ENCODE data around the gene HDGFL2. TPM values are rescaled to one million over a fixed set of nuclear protein-coding genes. Genes with fewer than 3 reads are reported as not detected.
"Not testable (repeated sequence)": the region's sequence is repeated elsewhere in the genome, so short reads cannot be mapped to it uniquely, and the experiment has no call there.

Gene HDGFL2
- polyA plus RNA-seq, 3 donors: 7.0 to 13.2 (median 10.5) TPM

DNA sequence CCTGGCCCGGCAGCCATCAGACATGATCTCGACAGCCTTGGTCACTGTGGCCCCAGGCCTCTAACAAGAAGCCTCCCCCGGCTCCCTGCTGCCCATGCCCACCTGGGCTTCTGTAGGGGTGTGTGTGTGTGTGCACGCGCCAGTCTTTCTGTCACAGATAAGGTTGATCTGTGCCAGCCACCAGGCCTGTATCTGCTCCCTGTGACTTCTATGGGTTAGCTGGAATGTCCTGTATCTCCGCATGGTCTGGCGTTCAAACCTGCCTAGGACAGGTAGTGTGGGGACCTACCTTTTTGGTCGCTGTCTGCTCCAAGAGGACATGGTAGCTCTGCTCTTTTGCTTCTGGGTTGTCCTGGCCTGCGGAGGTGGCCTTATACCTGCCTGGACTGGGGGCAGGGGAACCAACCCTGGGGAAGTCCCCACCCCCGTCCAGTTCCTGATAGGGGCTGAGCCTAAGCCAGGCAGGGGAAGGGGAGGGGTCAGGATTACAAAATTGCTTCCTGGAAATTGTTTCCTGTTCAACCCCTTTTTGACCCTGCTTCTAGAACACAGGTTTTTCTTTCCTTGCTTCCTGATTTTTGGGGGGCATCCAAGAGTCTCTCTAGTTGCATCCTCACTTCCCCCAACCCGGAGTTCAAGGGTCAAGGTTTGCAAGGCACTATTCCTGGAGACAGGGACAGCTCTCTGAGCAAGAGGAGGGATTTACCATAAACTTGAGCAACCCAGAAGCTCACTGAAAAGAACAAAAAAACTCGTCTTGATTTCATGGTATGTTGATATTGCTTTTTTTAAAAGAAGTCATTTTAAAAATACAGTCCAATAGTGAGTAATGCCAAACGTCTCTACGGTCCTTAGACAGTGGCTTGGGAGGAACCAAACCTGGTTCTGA, 67.8 kb downstream of the HDGFL2 start, which contains the start of gene LRG1:
LRG1 (minus strand) TSS at position 344 of the 889 bp plus-strand sequence; CDS start at position 321, 23 bp downstream.
- H3K9me3 Mint-ChIP-seq: peaks cover 2 to 12% (median 6%) of the 10 kb centered on the region in 7 donors
- intact Hi-C loops (cut with micrococcal nuclease): loop anchor here (2.0 to 5.0 kb wide), 3 partner anchors 19 to 97 kb away; partner anchors contain the start of genes TNFAIP8L1 (in 2 of the 2) and SEMA6B (in 1 of the 2)
- Histone ChIP-seq H3K36me3 (replicated peaks in 1 of 2; ENCODE audit: control insufficient read depth in 1 of 2, insufficient read depth in 2 of 2, low read length in 2 of 2) (no peaks in the 10 kb centered on the region), H4K20me1 (ENCODE audit: insufficient read depth, low read length) (no peaks in the 10 kb centered on the region), H3K27ac (ENCODE audit: low read depth in 1 of 2, low read length in 2 of 2) (peak within 1 kb of the TSS; percentile 92 to 98), H3K4me1 (ENCODE audit: control insufficient read depth in 1 of 2, insufficient read depth in 2 of 2, low read length in 2 of 2) (peaks cover 83 to 96% of the 10 kb centered on the region in 2 donors), H3K9me3 (replicated peaks in 1 of 2; ENCODE audit: control insufficient read depth in 1 of 2, insufficient read depth in 1 of 2, low read length in 2 of 2) (no peaks in the 10 kb centered on the region), H3K4me2 (replicated peaks; ENCODE audit: extremely low read depth, low read length, poor library complexity, severe bottlenecking) (peak within 1 kb of the TSS; percentile 67), H3K4me3 (replicated peaks in 1 of 3; ENCODE audit: low read depth in 2 of 3, low read length in 3 of 3) (peak within 1 kb of the TSS in 1 of 3 experiments; percentile 55), H3K27me3 (ENCODE audit: control insufficient read depth in 2 of 2, insufficient read depth in 2 of 2, low read length in 2 of 2) (peaks cover 0 to 2% of the 10 kb centered on the region in 2 donors), H3K79me2 (ENCODE audit: insufficient read depth, low read length) (peaks cover 26% of the 10 kb centered on the region), H3K9ac (ENCODE audit: insufficient read depth, low read length, poor library complexity, severe bottlenecking) (peak within 1 kb of the TSS; percentile 99), H2AFZ (ENCODE audit: insufficient read depth, low read depth, low read length, poor library complexity, severe bottlenecking) (no peak within 1 kb of the TSS)
- peak within 1 kb of the TSS; percentile 62 to 85 for H3K4me3 Mint-ChIP-seq
- WGBS (ENCODE audit: insufficient coverage): 24% methylated on average over 6 of the region's 14 CpGs
- H3K36me3 Mint-ChIP-seq: peaks cover 0 to 4% of the 10 kb centered on the region in 2 donors
- DNase-seq: peak; percentile 91 to 98 (median 96)
- peaks cover 72% of the 10 kb centered on the region for H3K4me1 Mint-ChIP-seq
- TF ChIP-seq, protein P1, sequence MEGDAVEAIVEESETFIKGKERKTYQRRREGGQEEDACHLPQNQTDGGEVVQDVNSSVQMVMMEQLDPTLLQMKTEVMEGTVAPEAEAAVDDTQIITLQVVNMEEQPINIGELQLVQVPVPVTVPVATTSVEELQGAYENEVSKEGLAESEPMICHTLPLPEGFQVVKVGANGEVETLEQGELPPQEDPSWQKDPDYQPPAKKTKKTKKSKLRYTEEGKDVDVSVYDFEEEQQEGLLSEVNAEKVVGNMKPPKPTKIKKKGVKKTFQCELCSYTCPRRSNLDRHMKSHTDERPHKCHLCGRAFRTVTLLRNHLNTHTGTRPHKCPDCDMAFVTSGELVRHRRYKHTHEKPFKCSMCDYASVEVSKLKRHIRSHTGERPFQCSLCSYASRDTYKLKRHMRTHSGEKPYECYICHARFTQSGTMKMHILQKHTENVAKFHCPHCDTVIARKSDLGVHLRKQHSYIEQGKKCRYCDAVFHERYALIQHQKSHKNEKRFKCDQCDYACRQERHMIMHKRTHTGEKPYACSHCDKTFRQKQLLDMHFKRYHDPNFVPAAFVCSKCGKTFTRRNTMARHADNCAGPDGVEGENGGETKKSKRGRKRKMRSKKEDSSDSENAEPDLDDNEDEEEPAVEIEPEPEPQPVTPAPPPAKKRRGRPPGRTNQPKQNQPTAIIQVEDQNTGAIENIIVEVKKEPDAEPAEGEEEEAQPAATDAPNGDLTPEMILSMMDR (IDR thresholded peaks at IDR 0.05): no peak
- H3K27ac Mint-ChIP-seq: peak within 1 kb of the TSS; percentile 97 to 99 (median 98)
- H3K27me3 Mint-ChIP-seq (ENCODE audit: low read depth in 3 of 3): peaks cover 2 to 11% (median 3%) of the 10 kb centered on the region in 3 donors

DNA sequence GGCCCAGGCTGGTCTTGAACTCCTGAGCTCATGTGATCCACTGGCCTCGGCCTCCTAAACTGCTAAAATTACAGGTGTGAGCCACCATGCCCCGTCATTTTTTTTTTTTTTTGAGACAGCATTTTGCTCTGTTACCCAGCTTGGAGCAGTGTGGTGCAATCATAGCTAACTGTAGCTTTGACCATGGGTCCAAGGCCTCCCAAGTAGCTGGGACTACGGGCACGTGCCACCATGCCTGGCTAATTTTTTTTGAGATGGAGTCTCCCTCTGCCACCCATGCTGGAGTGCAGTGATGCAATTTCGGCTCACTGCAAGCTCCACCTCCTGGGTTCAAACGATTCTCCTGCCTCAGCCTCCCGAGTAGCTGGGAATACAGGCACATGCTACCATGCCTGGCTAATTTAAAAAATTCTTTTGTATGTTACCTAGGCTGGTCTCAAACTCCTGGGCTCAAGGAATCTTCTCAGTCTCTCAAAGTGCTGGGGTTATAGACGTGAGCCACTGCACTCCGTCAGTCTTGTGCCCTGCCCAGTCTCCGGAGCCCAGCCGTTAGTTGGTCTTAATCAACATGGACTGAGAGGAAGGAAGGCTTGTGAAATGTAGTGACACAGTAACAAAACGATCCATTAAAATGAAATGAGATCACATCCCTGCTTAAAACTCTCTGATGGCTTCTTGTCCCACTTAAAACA, 69.2 kb downstream of the HDGFL2 start:
- peak; percentile 85 to 93 (median 87) for DNase-seq
- Histone ChIP-seq H3K36me3 (replicated peaks in 1 of 2; ENCODE audit: control insufficient read depth in 1 of 2, insufficient read depth in 2 of 2, low read length in 2 of 2) (no peaks in the 10 kb centered on the region), H3K4me3 (replicated peaks in 1 of 3; ENCODE audit: low read depth in 2 of 3, low read length in 3 of 3) (peak overlapping the region in 1 of 3 experiments; percentile 55), H3K27me3 (ENCODE audit: control insufficient read depth in 2 of 2, insufficient read depth in 2 of 2, low read length in 2 of 2) (no peaks in the 10 kb centered on the region), H3K9me3 (replicated peaks in 1 of 2; ENCODE audit: control insufficient read depth in 1 of 2, insufficient read depth in 1 of 2, low read length in 2 of 2) (no peaks in the 10 kb centered on the region), H2AFZ (ENCODE audit: insufficient read depth, low read depth, low read length, poor library complexity, severe bottlenecking) (no peak overlapping the region), H4K20me1 (ENCODE audit: insufficient read depth, low read length) (no peaks in the 10 kb centered on the region), H3K4me1 (ENCODE audit: control insufficient read depth in 1 of 2, insufficient read depth in 2 of 2, low read length in 2 of 2) (peaks cover 72 to 83% of the 10 kb centered on the region in 2 donors), H3K27ac (ENCODE audit: low read depth in 1 of 2, low read length in 2 of 2) (peak overlapping the region; percentile 92 to 98), H3K79me2 (ENCODE audit: insufficient read depth, low read length) (peaks cover 26% of the 10 kb centered on the region), H3K9ac (ENCODE audit: insufficient read depth, low read length, poor library complexity, severe bottlenecking) (peak overlapping the region; percentile 99), H3K4me2 (replicated peaks; ENCODE audit: extremely low read depth, low read length, poor library complexity, severe bottlenecking) (peak overlapping the region; percentile 7)
- peak overlapping the region; percentile 97 to 99 (median 98) for H3K27ac Mint-ChIP-seq
- intact Hi-C loops (cut with micrococcal nuclease): loop anchor here (2.0 to 5.0 kb wide), 3 partner anchors 18 to 96 kb away; partner anchors contain the start of genes TNFAIP8L1 (in 2 of the 2) and SEMA6B (in 1 of the 2)
- 6% methylated on average over 9 of the region's 12 CpGs for WGBS (ENCODE audit: insufficient coverage)
- TF ChIP-seq, protein P1 (IDR thresholded peaks at IDR 0.05): no peak
- peaks cover 68% of the 10 kb centered on the region for H3K4me1 Mint-ChIP-seq
- peaks cover 2 to 8% of the 10 kb centered on the region in 2 donors for H3K36me3 Mint-ChIP-seq
- peak overlapping the region; percentile 66 to 68 for H3K4me3 Mint-ChIP-seq
- H3K9me3 Mint-ChIP-seq: peaks cover 2 to 9% (median 6%) of the 10 kb centered on the region in 7 donors
- H3K27me3 Mint-ChIP-seq (ENCODE audit: low read depth in 3 of 3): peaks cover 0 to 11% (median 0%) of the 10 kb centered on the region in 3 donors

DNA sequence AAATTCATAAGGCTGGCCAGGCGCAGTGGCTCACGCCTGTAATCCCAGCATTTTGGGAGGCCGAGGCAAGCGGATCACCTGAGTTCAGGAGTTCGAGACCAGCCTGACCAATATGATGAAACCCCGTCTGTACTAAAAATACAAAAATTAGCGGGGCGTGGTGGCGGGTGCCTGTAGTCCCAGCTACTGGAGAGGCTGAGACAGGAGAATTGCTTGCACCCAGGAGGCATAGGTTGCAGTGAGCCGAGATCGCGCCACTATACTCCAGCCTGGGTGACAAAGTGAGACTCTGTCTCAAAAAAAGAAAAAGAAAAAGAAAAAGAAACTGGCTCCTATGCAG, 69.7 kb downstream of the HDGFL2 start:
- H3K27me3 ChIP-seq (ENCODE audit: control insufficient read depth in 2 of 2, insufficient read depth in 2 of 2, low read length in 2 of 2); H3K9me3 ChIP-seq (replicated peaks in 1 of 2; ENCODE audit: control insufficient read depth in 1 of 2, insufficient read depth in 1 of 2, low read length in 2 of 2); DNase-seq; H3K36me3 ChIP-seq (replicated peaks in 1 of 2; ENCODE audit: control insufficient read depth in 1 of 2, insufficient read depth in 2 of 2, low read length in 2 of 2); H3K4me3 ChIP-seq (replicated peaks in 1 of 3; ENCODE audit: low read depth in 2 of 3, low read length in 3 of 3); H3K27me3 Mint-ChIP-seq (ENCODE audit: low read depth in 3 of 3); H4K20me1 ChIP-seq (ENCODE audit: insufficient read depth, low read length); H3K36me3 Mint-ChIP-seq; H2AFZ ChIP-seq (ENCODE audit: insufficient read depth, low read depth, low read length, poor library complexity, severe bottlenecking); H3K9me3 Mint-ChIP-seq: not testable (repeated sequence)
- 17% methylated on average over 10 of the region's 12 CpGs for WGBS (ENCODE audit: insufficient coverage)
- H3K27ac ChIP-seq (ENCODE audit: low read depth in 1 of 2, low read length in 2 of 2): peak overlapping the region; percentile 92 to 98
- peak overlapping the region; percentile 77 for H3K4me2 ChIP-seq (replicated peaks; ENCODE audit: extremely low read depth, low read length, poor library complexity, severe bottlenecking)
- H3K79me2 ChIP-seq (ENCODE audit: insufficient read depth, low read length): peaks cover 26% of the 10 kb centered on the region
- H3K4me1 Mint-ChIP-seq: peaks cover 67% of the 10 kb centered on the region
- H3K4me3 Mint-ChIP-seq: peak overlapping the region; percentile 66 to 68
- peaks cover 67 to 78% of the 10 kb centered on the region in 2 donors for H3K4me1 ChIP-seq (ENCODE audit: control insufficient read depth in 1 of 2, insufficient read depth in 2 of 2, low read length in 2 of 2)
- intact Hi-C loops (cut with micrococcal nuclease): loop anchor here (2.0 to 5.0 kb wide), 3 partner anchors 17 to 96 kb away; partner anchors contain the start of genes TNFAIP8L1 (in 2 of the 2) and SEMA6B (in 1 of the 2)
- peak overlapping the region; percentile 97 to 99 (median 98) for H3K27ac Mint-ChIP-seq
- H3K9ac ChIP-seq (ENCODE audit: insufficient read depth, low read length, poor library complexity, severe bottlenecking): peak overlapping the region; percentile 99

Measured in CD14-positive monocyte (primary cell).